ENCODE data around the gene FAM168A. TPM values are rescaled to one million over a fixed set of nuclear protein-coding genes. Genes with fewer than 3 reads are reported as not detected.

Gene FAM168A
- total and polyA plus RNA-seq, 9 of the 15 experiments (the other 6 are each of a cell fraction or from before 2014, with no cell fraction given), result 0.44 to 7.2 (median 2.9) TPM

DNA sequence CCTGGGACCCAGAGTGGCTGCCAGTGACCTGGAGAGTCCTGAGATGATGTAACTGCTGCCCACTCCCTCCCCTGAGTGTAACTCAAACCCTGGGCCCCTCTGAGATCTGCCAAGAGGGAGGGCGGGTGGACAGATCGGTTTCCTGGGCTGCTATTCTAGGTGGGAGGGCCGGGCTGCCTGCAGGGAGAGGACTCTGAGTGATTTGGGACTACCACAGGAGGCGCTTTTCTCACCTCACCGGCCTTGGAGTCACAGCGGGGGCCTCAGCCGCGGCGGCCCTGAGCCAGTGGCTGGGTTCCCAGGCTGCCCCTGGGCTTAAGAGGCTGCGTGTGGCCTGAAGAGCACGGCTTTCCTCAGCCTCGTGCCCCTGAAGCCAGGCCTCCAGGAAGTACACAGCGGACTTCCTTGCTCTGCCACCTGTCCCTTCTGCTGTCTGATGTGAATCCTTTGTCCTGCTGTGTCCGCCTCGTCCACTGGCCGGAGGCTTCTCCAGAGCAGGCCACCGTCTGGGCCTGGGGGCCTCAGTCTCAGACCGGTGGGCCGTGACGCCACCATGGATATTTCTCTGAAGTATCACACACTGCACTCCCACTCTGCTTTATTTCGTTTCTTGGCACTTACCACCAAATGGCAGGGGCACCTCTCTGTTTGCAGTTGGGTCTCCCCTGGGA is 210.2 kb downstream of the FAM168A start (continued):
- TF ChIP-seq KLF1 (tag; IDR thresholded peaks at IDR 0.05), result no peak
- no peak for TF ChIP-seq SRSF1 (IDR thresholded peaks at IDR 0.05; ENCODE audit: low read depth, low read length)
- no peak for TF ChIP-seq NUFIP1 (IDR thresholded peaks at IDR 0.05; ENCODE audit: partially characterized antibody)
- TF ChIP-seq, protein P1, sequence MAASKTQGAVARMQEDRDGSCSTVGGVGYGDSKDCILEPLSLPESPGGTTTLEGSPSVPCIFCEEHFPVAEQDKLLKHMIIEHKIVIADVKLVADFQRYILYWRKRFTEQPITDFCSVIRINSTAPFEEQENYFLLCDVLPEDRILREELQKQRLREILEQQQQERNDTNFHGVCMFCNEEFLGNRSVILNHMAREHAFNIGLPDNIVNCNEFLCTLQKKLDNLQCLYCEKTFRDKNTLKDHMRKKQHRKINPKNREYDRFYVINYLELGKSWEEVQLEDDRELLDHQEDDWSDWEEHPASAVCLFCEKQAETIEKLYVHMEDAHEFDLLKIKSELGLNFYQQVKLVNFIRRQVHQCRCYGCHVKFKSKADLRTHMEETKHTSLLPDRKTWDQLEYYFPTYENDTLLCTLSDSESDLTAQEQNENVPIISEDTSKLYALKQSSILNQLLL (CRISPR knock-in tag; IDR thresholded peaks at IDR 0.05; ENCODE audit: borderline replicate concordance), result no peak
- no peak for TF ChIP-seq SMAD2 (IDR thresholded peaks at IDR 0.05; ENCODE audit: low read depth, low read length)
- TF ChIP-seq, protein P2, sequence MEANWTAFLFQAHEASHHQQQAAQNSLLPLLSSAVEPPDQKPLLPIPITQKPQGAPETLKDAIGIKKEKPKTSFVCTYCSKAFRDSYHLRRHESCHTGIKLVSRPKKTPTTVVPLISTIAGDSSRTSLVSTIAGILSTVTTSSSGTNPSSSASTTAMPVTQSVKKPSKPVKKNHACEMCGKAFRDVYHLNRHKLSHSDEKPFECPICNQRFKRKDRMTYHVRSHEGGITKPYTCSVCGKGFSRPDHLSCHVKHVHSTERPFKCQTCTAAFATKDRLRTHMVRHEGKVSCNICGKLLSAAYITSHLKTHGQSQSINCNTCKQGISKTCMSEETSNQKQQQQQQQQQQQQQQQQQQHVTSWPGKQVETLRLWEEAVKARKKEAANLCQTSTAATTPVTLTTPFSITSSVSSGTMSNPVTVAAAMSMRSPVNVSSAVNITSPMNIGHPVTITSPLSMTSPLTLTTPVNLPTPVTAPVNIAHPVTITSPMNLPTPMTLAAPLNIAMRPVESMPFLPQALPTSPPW (CRISPR knock-in tag; IDR thresholded peaks at IDR 0.05), result peak; percentile 10; the same call in 1 of the 2 replicates
- TF ChIP-seq TRIM24 (IDR thresholded peaks at IDR 0.05), result no peak

DNA sequence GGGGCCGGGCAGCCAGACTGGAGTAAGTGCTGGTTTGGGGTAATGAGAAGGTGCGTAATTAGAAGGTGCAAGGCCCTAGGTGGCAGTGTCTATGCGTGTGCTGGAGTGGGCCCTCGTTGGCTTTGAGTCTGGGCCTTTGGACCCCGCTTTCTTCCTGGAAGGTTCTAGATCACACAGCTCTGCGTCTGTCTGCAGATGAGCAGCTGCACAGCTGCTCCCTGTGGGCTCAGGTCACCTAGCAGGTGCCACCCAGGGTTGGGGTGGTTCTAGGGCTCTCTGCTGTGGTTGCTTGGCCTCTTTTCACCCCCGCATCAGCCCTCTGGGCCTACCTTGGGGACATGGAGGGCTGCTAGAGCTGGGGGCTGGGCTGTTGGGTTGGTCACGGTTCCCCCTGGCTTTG is 211.4 kb downstream of the FAM168A start:
- BruUV-seq (replicated peaks), result no TSS peak
- no peak overlapping the region for H3K4me3 ChIP-seq
- no peaks in the 10 kb centered on the region for H3K27me3 ChIP-seq (ENCODE audit: control insufficient read depth in 2 of 2, insufficient read depth in 2 of 2, low read length in 2 of 2)
- peaks cover 15% of the 10 kb centered on the region for H3K9me1 ChIP-seq (ENCODE audit: control insufficient read depth, insufficient read depth, low read length)
- no peak overlapping the region for H2AFZ ChIP-seq (ENCODE audit: low read depth, low read length)
- H3K9ac ChIP-seq (ENCODE audit: insufficient read depth in 1 of 2, low read depth in 2 of 2, low read length in 2 of 2), result peak overlapping the region; percentile 10 to 88; a peak in 3 of 4 replicates
- no peak for FAIRE-seq
- peaks cover 67% of the 10 kb centered on the region for H3K79me2 ChIP-seq (ENCODE audit: control insufficient read depth, insufficient read depth, low read length)
- TF ChIP-seq, protein P3, sequence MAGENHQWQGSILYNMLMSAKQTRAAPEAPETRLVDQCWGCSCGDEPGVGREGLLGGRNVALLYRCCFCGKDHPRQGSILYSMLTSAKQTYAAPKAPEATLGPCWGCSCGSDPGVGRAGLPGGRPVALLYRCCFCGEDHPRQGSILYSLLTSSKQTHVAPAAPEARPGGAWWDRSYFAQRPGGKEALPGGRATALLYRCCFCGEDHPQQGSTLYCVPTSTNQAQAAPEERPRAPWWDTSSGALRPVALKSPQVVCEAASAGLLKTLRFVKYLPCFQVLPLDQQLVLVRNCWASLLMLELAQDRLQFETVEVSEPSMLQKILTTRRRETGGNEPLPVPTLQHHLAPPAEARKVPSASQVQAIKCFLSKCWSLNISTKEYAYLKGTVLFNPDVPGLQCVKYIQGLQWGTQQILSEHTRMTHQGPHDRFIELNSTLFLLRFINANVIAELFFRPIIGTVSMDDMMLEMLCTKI (IDR thresholded peaks at IDR 0.05; ENCODE audit: partially characterized antibody), result no peak
- in situ Hi-C loops (cut with MboI), result no loop called here
- H3K4me2 ChIP-seq (ENCODE audit: insufficient read depth, low read length), result peak overlapping the region; percentile 58; the same call in 1 of the 2 replicates
- POLR2A ChIA-PET, result interaction anchor here (1.0 kb wide), 1 partner anchor 14 kb away, joined by 3 read pairs; no protein-coding TSS in a partner anchor
- 84% methylated on average over 6 of the region's 8 CpGs for WGBS (ENCODE audit: insufficient coverage, low coverage, missing lambda C conversion rate)
- ATAC-seq, result no peak
- no peaks in the 10 kb centered on the region for H3K9me3 ChIP-seq (replicated peaks; ENCODE audit: control insufficient read depth, insufficient read depth, low read depth, low read length)
- H3K36me3 ChIP-seq (ENCODE audit: control insufficient read depth, insufficient read depth, low read length), result peaks cover 41% of the 10 kb centered on the region; the same call in 2 of the 3 replicates
- intact Hi-C loops (cut with micrococcal nuclease), result no loop called here
- H3K4me1 ChIP-seq (replicated peaks in 1 of 2; ENCODE audit: control insufficient read depth in 2 of 2, insufficient read depth in 2 of 2, low read length in 2 of 2), result peaks cover 41 to 84% of the 10 kb centered on the region in 2 experiments
- H3K27ac ChIP-seq (ENCODE audit: extremely low read depth, low read depth, low read length), result no peak overlapping the region
- peak in 1 of 4 experiments; percentile 10 for DNase-seq (ENCODE audit: extremely low read depth in 1 of 4, low spot score in 3 of 4)
- peaks cover 40% of the 10 kb centered on the region for H4K20me1 ChIP-seq (replicated peaks; ENCODE audit: control insufficient read depth, insufficient read depth, low read length)
- CTCF ChIA-PET (ENCODE audit: low intra/inter-chr PET ratio), result interaction anchor here (0.6 kb wide), 1 partner anchor 274 kb away, joined by 3 read pairs; no protein-coding TSS in a partner anchor
